SU-DHL-6 (cell line): ENCODE results near the gene MGMT.

Experiments
- H2AFZ ChIP-seq: fragments of 200-600 bp; sonication (generic); 2 replicates; pipeline ENCODE4 v1.6.1; 2014; ENCODE audit warnings: low read depth, mild to moderate bottlenecking, moderate library complexity, mixed read lengths, antibody characterized with exemption, low read length; ENCODE audit not compliant: severe bottlenecking
- H3F3A ChIP-seq: fragments of 200-600 bp; shearing (Covaris generic); 2 replicates; pipeline ENCODE4 v1.6.0; 2016; ENCODE audit warnings: antibody characterized with exemption, mild to moderate bottlenecking; ENCODE audit not compliant: insufficient read depth
- H3K27ac ChIP-seq: fragments of 200-600 bp; sonication (generic); 2 replicates; pipeline ENCODE4 v1.5.1; 2016; ENCODE audit warnings: low read depth, mild to moderate bottlenecking, low read length, moderate library complexity, mixed read lengths
- H3K27me3 ChIP-seq: fragments of 200-600 bp; sonication (generic), shearing (Covaris generic); 2 replicates; pipeline ENCODE4 v1.6.0; 2014; ENCODE audit warnings: mild to moderate bottlenecking, low read length
- H3K36me3 ChIP-seq: fragments of 200-600 bp; sonication (generic); 2 replicates; pipeline ENCODE4 v1.6.1; 2014; ENCODE audit warnings: mild to moderate bottlenecking, low read length, mixed read lengths
- H3K4me2 ChIP-seq: fragments of 300-600, 200-600 bp; shearing (Covaris generic), sonication (generic); 2 replicates; pipeline ENCODE4 v1.6.0; 2014; ENCODE audit warnings: low read length, low read depth, mild to moderate bottlenecking; ENCODE audit not compliant: poor library complexity, severe bottlenecking
- H3K4me3 ChIP-seq: fragments of 200-600 bp; sonication (generic); 2 replicates; pipeline ENCODE4 v1.5.1; 2014; ENCODE audit warnings: antibody characterized with exemption, low read length, mild to moderate bottlenecking, mixed read lengths; ENCODE audit not compliant: insufficient read depth, poor library complexity, severe bottlenecking
- H3K79me2 ChIP-seq: fragments of 200-600 bp; sonication (generic); 2 replicates; pipeline ENCODE4 v1.6.1; 2014; ENCODE audit warnings: mild to moderate bottlenecking, low read length, moderate library complexity; ENCODE audit not compliant: insufficient read depth
- H3K9ac ChIP-seq: fragments of 200-600 bp; sonication (generic); 2 replicates; pipeline ENCODE4 v1.7.0; 2014; ENCODE audit warnings: mild to moderate bottlenecking, low read length
- H3K9me2 ChIP-seq: fragments of 200-600 bp; sonication (generic); replicated peaks from 2 replicates; pipeline ENCODE4 v1.6.1; 2014; ENCODE audit warnings: low read length; ENCODE audit not compliant: insufficient read depth
- H3K9me3 ChIP-seq: fragments of 200-600 bp; sonication (generic); 2 replicates; pipeline ENCODE4 v1.6.1; 2014; ENCODE audit warnings: low read length, mixed read lengths; ENCODE audit not compliant: insufficient read depth
- H4K20me1 ChIP-seq: fragments of 200-600 bp; sonication (generic); 2 replicates; pipeline ENCODE4 v1.6.1; 2014; ENCODE audit warnings: low read depth, mild to moderate bottlenecking, antibody characterized with exemption, low read length, moderate library complexity, mixed read lengths
- CTCF ChIP-seq: fragments of 200-600 bp; sonication (generic); IDR thresholded peaks from one replicate; pipeline ENCODE4 v1.5.1; 2017; ENCODE audit warnings: antibody characterized with exemption, mild to moderate bottlenecking, low read length, moderate library complexity; ENCODE audit not compliant: insufficient read depth, poor library complexity, severe bottlenecking
- EZH2phosphoT487 ChIP-seq: fragments of 200-600 bp; sonication (generic), shearing (Covaris generic); conservative IDR thresholded peaks from 2 replicates; pipeline ENCODE4 v1.6.1; 2018; ENCODE audit warnings: mild to moderate bottlenecking, antibody characterized with exemption, low read length, moderate library complexity, mixed read lengths

MGMT gene

GRCh38 chr10:129730993-129731325 lies 263.9 kb downstream of the MGMT start:
- Histone ChIP-seq H3K4me2 (no peak overlapping the region), H3F3A (no peaks in the 10 kb centered on the region), H3K27me3 (no peaks in the 10 kb centered on the region), H4K20me1 (no peaks in the 10 kb centered on the region), H3K4me3 (no peak overlapping the region), H2AFZ (no peak overlapping the region), H3K9ac (no peak overlapping the region), H3K36me3 (no peaks in the 10 kb centered on the region), H3K9me2 (no peaks in the 10 kb centered on the region), H3K9me3 (no peaks in the 10 kb centered on the region), H3K79me2 (no peaks in the 10 kb centered on the region), H3K27ac (no peak overlapping the region)
- TF ChIP-seq EZH2phosphoT487 (no peak), CTCF (no peak)

- Histone ChIP-seq H4K20me1 (no peaks in the 10 kb centered on the region), H3K9ac (no peak overlapping the region), H3K27me3 (no peaks in the 10 kb centered on the region), H3K9me3 (no peaks in the 10 kb centered on the region), H3K4me3 (no peak overlapping the region), H2AFZ (no peak overlapping the region), H3K27ac (no peak overlapping the region), H3K9me2 (no peaks in the 10 kb centered on the region), H3K79me2 (no peaks in the 10 kb centered on the region), H3F3A (no peaks in the 10 kb centered on the region), H3K36me3 (no peaks in the 10 kb centered on the region), H3K4me2 (no peak overlapping the region)
- no peak for TF ChIP-seq EZH2phosphoT487
- TF ChIP-seq CTCF, result no peak
These were observed 273.7 kb downstream of the MGMT start for GRCh38 chr10:129740532-129741279.

- H3K9me3 ChIP-seq, result no peaks in the 10 kb centered on the region
These were observed 274.4 kb downstream of the MGMT start for GRCh38 chr10:129741280-129741977.

More at GRCh38 chr10:129741280-129741977, 274.4 kb downstream of the MGMT start:
- Histone ChIP-seq H3K9ac (no peak overlapping the region), H3F3A (no peaks in the 10 kb centered on the region), H3K79me2 (no peaks in the 10 kb centered on the region), H3K4me3 (no peak overlapping the region), H2AFZ (no peak overlapping the region), H3K36me3 (no peaks in the 10 kb centered on the region), H4K20me1 (no peaks in the 10 kb centered on the region), H3K4me2 (no peak overlapping the region), H3K27ac (no peak overlapping the region), H3K27me3 (no peaks in the 10 kb centered on the region), H3K9me2 (no peaks in the 10 kb centered on the region)
- no peak for TF ChIP-seq CTCF
- no peak for TF ChIP-seq EZH2phosphoT487
